NCI-H82 (cell line): ENCODE results near the gene GH2.
"Not testable (repeated sequence)": the region's sequence is repeated elsewhere in the genome, so short reads cannot be mapped to it uniquely, and the experiment has no call there.

ENCODE experiments used
- DNase-seq: peaks from one replicate; lab custom pipeline; 2025; lab: John Stamatoyannopoulos, UW

The GH2 gene

GRCh38 chr17:63873577-63873976, 8.2 kb downstream of the GH2 start, which contains the start of gene CSH2:
TSS of gene CSH2 (minus strand) at chr17:63873677. CDS start at chr17:63873614, 63 bp downstream.
- DNase-seq = not testable (repeated sequence)

GRCh38 chr17:63871646-63872365, 9.9 kb downstream of the GH2 start:
- not testable (repeated sequence) for DNase-seq

- not testable (repeated sequence) for DNase-seq
Observed at GRCh38 chr17:63870292-63870665, 11.5 kb downstream of the GH2 start.

DNA sequence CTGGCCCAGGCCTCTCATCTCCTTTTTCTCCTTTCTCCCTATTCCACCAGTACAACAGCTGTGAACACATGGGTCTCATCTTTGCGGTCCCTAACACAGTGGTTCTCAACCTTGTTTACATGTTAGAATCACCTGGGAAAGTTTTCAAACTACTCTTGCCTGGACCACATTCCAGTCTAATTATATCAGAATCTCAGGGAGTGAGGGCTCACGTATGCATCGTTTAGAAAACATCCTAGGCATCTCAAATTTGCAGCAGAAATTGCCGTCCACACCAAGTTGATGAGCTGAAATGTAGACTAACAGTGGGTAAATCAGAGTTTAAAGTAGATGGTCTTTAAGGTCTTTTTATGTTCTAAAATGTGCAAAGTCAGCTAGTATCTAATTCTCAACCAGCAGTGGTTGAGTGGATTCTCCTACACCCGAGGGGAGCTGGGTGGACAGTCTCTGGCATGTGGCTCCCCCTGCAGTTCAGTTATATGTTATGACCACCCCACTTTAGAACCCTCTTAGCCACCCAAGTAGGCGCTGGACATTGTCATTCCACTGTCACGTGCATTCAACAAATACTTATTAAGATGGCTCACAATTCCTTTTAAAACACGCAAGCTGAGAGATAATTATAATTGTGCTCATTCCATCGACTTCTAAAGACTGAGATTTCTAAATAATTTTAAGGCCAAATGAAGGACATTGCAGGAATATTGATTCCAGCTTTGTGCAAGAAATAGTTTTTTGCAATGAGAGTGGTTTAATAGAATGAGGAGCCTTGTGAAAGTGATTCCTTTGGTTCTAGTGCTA, 12.1 kb downstream of the GH2 start:
- DNase-seq = not testable (repeated sequence)

GRCh38 chr17:63866625-63867024, 15.1 kb downstream of the GH2 start:
- DNase-seq = peak; percentile 32

DNA sequence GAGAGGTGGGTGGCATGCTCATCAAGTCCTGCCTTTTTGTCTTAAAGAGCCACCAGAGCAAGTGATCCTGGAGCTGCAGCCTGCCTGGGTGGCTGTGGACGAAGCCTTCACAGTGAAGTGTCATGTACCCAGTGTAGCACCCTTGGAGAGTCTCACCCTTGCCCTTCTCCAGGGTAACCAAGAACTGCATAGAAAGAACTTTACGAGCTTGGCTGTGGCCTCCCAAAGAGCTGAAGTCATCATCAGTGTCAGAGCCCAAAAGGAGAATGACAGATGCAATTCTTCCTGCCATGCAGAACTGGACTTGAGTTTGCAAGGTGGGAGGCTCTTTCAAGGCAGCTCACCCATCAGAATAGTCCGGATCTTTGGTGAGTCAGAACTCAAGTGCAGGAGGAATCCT, 22.5 kb downstream of the GH2 start:
- DNase-seq = no peak

DNA sequence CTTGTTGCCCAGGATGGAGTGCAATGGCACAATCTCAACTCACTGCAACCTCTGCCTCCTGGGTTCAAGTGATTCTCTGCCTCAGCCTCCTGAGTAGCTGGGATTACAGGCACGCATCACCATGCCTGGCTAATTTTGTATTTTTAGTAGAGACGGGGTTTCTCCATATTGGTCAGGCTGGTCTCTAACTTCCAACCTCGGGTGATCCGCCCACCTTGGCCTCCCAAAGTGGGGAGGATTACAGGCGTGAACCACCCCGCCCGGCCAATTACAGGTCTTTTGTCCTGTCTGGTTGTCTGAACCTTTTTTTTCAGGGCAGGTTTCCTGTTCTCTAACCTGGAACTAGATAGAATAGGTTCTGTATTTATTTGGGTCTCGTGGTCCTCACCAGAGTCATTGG, 25.3 kb downstream of the GH2 start:
- DNase-seq = not testable (repeated sequence)

- no peak for DNase-seq
Observed at GRCh38 chr17:63855185-63855584, 26.6 kb downstream of the GH2 start.

DNA sequence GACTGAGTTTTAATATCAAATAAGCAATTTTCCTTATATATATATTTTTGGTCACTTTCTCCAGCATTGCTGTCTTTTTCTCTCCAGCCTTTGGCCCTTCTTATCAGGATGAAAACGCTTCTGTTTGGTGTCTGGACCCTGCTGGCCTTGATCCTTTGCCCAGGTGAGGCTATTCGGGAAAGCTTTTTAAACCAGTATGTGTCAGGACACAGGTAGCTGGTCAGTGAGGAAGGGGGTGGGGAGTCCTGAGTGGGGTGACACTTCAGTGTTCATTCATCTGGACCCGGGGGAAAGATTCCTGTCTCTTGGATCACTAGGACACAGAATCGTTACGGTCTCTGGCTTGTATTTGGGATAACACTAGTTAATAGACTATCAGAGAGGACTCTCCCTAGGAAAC, 27.0 kb downstream of the GH2 start:
- DNase-seq = no peak

DNA sequence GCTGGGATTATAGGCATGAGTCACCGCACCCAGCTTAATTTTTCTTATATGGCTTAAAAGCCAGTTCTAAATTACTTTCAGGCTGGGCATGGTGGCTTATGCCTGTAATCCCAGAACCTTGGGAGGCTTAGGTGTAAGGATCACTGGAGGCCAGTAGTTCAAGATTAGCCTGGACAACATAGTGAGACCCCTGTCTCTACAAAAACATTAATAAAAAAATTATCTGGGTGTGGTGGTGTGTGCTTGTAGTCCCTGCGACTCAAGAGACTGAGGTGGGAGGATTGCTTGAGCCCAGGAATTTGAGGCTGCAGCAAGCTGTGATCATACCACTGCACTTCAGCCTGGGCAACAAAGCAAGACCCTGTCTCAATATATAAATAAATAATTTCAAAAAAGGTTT, 28.5 kb downstream of the GH2 start:
- peak; percentile 43 for DNase-seq

DNA sequence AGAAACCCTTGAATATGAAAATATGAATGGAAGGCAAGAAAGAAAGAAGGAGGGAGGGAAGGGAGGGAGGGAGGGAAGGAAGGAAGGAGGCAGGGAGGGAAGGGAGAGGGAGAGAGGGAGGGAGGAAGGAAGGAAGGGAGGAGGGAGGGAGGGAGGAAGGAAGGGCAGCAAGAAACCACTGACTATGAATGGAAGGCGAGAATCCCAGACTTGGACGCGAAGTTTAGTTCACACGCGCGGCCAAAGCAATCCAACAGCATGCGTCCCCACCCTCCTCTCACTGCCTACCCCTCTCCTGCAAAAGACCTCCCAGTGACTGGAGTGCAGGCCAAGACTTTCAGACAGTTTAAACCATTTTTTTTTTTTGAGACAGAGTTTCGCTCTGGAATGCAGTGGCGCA, 31.3 kb downstream of the GH2 start:
- no peak for DNase-seq

- DNase-seq = no peak
Observed at GRCh38 chr17:63848834-63849689, 32.7 kb downstream of the GH2 start.

- DNase-seq = no peak
Observed at GRCh38 chr17:63847525-63848249, 34.1 kb downstream of the GH2 start.

DNA sequence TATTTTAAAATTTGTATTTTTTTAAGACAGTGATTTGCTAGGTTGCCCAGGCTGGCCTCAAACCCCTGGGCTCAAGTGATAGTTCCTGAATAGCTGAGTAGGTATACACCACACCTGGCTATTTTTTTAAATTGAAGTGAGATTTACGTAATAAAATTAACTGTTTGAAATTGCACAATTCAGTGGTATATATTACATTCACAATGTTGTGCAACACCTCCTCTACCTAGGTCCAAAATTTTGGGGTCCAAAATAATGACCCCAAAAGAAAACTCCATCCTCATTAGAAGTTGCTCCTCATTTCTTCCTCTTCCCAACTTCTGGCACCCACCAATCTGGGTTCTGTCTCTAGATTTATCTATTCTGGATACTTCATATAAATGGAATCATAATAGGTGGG, 36.2 kb downstream of the GH2 start:
- DNase-seq = no peak

GRCh38 chr17:63843910-63844677, 37.6 kb downstream of the GH2 start:
- peak; percentile 67 for DNase-seq

DNA sequence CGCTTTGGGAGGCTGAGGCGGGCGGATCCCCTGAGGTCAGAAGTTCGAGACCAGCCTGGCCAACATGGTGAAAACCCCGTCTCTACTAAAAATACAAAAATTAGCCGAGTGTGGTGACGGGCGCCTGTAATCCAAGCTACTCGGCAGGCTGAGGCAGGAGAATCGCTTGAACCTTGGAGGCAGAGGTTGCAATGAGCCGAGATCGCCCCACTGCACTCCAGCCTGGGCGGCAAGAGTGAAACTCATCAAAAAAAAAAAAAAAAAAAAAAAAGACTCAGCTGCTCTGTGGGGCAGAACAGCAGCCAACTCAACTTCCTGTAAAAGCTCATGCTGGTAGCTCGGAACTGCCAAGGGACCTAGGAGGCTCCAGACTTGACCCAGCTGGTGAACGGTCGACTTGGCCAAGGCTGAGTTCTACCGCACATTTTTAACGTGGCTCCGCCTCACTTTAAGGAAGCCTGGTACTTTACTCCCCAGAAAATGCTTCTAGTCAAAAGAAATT, 38.3 kb downstream of the GH2 start:
- not testable (repeated sequence) for DNase-seq

GRCh38 chr17:63842540-63843386, 39.0 kb downstream of the GH2 start, which contains the start of gene SMARCD2:
TSS of gene SMARCD2 (minus strand) at chr17:63842685. CDS start at chr17:63842674, 11 bp downstream.
- peak; percentile 99 for DNase-seq

DNA sequence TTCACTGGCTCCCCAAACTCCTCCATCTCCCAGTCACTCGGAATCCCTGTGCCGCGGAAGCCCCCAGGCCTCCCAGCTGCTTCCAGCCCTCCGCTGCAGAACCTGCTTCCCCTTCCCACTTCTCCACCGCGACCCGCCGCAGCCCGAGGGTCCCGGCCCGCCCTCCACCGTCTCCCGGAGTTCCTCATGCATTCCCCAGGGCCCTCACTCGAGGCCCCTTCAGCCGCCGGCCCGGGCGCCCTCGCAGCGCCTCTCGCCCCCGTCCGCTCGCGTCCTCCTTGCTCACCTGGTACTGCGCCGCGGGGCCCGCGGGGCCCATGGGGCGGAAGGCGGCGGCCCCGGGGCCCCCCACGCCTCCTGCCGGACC, 39.6 kb downstream of the GH2 start:
- peak; percentile 73 for DNase-seq

- DNase-seq = peak; percentile 65
Observed at GRCh38 chr17:63841350-63842172, 40.2 kb downstream of the GH2 start.
